Activated CD4-positive, alpha-beta T cell treated with anti-CD3 and anti-CD28 coated beads, Interleukin-2, amount 10 ng/mL, durations not matched to agents 24 days and 14 days (primary cell): ENCODE measurements around the gene TNKS2. TPM values are rescaled to one million over a fixed set of nuclear protein-coding genes. Genes with fewer than 3 reads are reported as not detected.
"Not testable (repeated sequence)": the region's sequence is repeated elsewhere in the genome, so short reads cannot be mapped to it uniquely, and the experiment has no call there.

Source experiments
- DNase-seq: peaks from one replicate; pipeline ENCODE4 v3.0.0; 2022
- H3K27ac Mint-ChIP-seq: one replicate; pipeline ENCODE4 v1.8.0; 2022; ENCODE audit warnings: mild to moderate bottlenecking, mixed read lengths
- H3K27me3 Mint-ChIP-seq: one replicate; pipeline ENCODE4 v1.8.0; 2022; ENCODE audit warnings: mixed read lengths
- H3K36me3 Mint-ChIP-seq: one replicate; pipeline ENCODE4 v1.8.0; 2022; ENCODE audit warnings: low read depth, mild to moderate bottlenecking, mixed read lengths
- H3K4me1 Mint-ChIP-seq: one replicate; pipeline ENCODE4 v1.8.0; 2021; ENCODE audit warnings: mixed read lengths
- H3K4me3 Mint-ChIP-seq: one replicate; pipeline ENCODE4 v1.8.0; 2022; ENCODE audit warnings: mild to moderate bottlenecking, moderate library complexity, mixed read lengths
- H3K9me3 Mint-ChIP-seq: one replicate; pipeline ENCODE4 v1.8.0; 2021; ENCODE audit warnings: mixed read lengths
- intact Hi-C: fragments of 100-400 bp; cut with micrococcal nuclease; formaldehyde crosslinking; loops from one replicate; pipeline ENCODE4 v1.15.1; 2023
- total RNA-seq: library from RNA; stranded (reverse); gene quantifications from 2 replicates; pipeline ENCODE4 v1.2.3, GENCODE V29; 2022

Gene TNKS2
- total RNA-seq, 1 donor from 2014 or later, result 27.5 TPM

- DNase-seq, result no peak
- peaks cover 17% of the 10 kb centered on the region for H3K27me3 Mint-ChIP-seq
- H3K4me1 Mint-ChIP-seq, result no peaks in the 10 kb centered on the region
- no peaks in the 10 kb centered on the region for H3K9me3 Mint-ChIP-seq
- no peak overlapping the region for H3K27ac Mint-ChIP-seq
- no peaks in the 10 kb centered on the region for H3K36me3 Mint-ChIP-seq
- no peak overlapping the region for H3K4me3 Mint-ChIP-seq
- intact Hi-C loops, result no loop called here
These were observed 94.8 kb downstream of the TNKS2 start for GRCh38 chr10:91893051-91893450.

DNA sequence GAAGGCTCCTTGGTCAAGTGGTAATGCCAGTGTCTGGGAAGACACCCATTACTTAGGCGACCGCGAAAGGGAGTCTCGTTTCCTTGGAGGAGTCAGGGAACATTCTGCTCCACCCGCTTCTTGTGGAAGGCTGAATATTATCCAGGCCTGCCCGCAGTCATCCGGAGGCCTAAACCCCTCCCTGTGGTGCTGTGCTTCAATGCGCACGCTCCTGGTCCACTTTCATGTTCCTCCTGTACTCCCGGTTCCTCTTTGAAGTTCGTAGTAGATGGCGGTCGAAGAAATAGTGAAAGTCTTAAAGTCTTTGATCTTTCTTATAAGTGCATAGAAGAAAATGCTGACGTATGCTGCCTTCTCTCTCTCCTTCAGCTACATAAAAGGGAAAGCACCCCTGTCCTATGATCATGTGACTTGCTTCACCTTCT is 96.0 kb downstream of the TNKS2 start:
- not testable (repeated sequence) for H3K36me3 Mint-ChIP-seq, H3K9me3 Mint-ChIP-seq, H3K4me3 Mint-ChIP-seq

DNA sequence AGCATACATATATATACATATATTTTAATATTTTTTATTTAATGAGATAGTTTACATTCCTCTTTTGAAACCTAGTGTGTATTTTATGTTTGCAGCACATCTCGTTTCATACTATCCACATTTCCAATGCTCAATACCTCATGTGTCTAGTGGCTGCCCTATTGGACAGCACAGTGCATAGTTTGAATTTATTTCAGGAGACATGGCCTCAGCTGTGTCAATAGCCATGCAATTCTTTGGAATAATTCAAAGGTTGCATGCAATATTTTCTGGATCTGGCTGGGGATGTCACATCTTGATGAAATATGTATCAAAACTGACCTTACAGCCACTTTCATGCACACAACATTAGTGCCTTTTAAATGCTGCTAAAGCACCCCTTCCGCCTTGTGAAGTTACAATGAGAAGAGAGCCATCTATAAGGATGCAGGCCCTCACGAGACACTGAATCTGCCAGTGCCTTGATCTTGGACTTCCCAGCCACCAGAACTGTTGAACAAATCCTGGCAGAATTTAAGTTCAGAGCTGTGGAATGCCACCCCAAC is 98.1 kb downstream of the TNKS2 start:
- Mint-ChIP-seq H3K27me3 (peaks cover 8% of the 10 kb centered on the region), H3K4me1 (peaks cover 3% of the 10 kb centered on the region), H3K4me3 (no peak overlapping the region), H3K36me3 (no peaks in the 10 kb centered on the region), H3K27ac (no peak overlapping the region), H3K9me3 (peaks cover 13% of the 10 kb centered on the region)
- DNase-seq, result no peak
- intact Hi-C loops, result no loop called here

More for the DNA sequence above, 96.0 kb downstream of the TNKS2 start:
- intact Hi-C loops, H3K4me1 Mint-ChIP-seq, H3K27ac Mint-ChIP-seq: not testable (repeated sequence)
- peak; percentile 52 for DNase-seq
- H3K27me3 Mint-ChIP-seq, result peaks cover 17% of the 10 kb centered on the region

GRCh38 chr10:91897421-91897820 is 99.2 kb downstream of the TNKS2 start:
- Mint-ChIP-seq H3K27ac (no peak overlapping the region), H3K9me3 (peaks cover 14% of the 10 kb centered on the region), H3K4me3 (no peak overlapping the region), H3K36me3 (no peaks in the 10 kb centered on the region), H3K27me3 (peaks cover 8% of the 10 kb centered on the region), H3K4me1 (peaks cover 13% of the 10 kb centered on the region)
- intact Hi-C loops, result no loop called here
- DNase-seq, result no peak

DNA sequence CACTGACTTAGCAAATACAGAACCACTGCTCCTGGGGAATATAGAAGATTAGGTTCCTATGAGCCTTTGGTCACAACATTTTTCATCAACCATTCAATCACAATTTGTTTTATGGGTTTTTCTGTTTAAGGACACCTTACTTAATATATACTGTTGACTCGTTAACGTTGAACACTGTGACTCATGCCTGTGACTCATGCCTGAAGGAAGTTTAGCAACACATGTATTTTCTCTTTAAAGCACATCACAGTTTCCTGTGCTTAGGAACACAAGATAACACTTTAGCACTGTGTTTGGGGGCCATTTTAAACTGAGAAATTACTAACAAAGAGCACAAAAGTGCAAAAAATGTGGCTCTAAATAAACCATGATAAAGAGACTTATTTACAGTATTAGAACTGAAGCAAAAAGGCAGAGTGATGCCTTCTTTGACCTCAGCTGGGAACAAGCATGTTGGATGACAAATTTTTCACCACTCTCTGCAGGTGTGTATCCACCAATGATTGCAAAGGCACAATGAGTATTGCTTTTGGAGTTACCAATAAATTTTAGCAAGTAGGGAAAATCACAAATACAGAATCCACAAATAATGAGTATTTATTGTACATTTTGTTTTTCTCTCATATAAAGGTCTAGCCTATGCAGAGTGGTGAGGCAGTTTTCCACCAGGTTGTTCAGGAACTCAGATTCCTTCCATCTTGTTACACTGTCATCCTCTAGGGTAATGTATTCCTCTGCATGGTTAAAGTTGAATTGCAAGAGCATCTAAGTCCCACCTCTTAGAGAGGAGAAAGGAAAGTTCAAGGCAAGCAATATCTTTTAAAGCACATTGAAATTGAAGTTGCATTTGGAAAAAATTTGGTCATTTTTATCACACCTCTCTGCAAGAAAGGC is 103.8 kb downstream of the TNKS2 start:
- H3K4me1 Mint-ChIP-seq, result peaks cover 16% of the 10 kb centered on the region
- intact Hi-C loops, result no loop called here
- H3K9me3 Mint-ChIP-seq, result peaks cover 14% of the 10 kb centered on the region
- peak overlapping the region; percentile 26 for H3K4me3 Mint-ChIP-seq
- DNase-seq, result peak; percentile 79
- H3K27me3 Mint-ChIP-seq, result peaks cover 7% of the 10 kb centered on the region
- peak overlapping the region; percentile 92 for H3K27ac Mint-ChIP-seq
- H3K36me3 Mint-ChIP-seq, result peaks cover 13% of the 10 kb centered on the region

DNA sequence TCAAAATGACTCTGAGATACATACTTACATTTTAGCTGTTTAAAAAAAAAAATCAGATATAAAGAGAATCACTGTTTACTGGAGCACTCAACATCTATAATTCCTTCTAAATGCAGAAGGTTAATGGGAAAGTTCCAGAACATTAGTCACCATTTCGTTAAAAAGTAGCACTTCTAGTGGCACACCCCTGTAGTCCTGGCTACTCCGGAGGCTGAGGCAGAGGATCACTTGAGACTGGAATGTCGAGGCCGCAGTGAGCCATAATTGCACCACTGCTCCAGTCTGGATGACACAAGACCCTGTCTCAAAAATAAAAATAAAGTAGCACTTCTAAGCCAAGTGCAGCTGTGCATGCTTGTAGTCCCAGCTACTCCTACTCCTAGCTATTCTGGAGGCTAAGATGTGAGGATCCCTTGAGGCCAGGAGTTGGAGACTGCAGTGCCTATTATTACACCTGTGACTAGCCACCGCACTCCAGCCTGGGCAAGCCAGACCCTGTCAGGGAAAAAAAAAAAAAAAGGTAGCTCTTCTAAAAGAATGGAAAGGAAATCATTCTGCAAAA is 108.9 kb downstream of the TNKS2 start:
- Mint-ChIP-seq H3K27me3 (peaks cover 2% of the 10 kb centered on the region), H3K4me3 (peak overlapping the region; percentile 95), H3K36me3 (peaks cover 19% of the 10 kb centered on the region), H3K4me1 (peaks cover 21% of the 10 kb centered on the region), H3K27ac (no peak overlapping the region), H3K9me3 (no peaks in the 10 kb centered on the region)
- peak; percentile 50 for DNase-seq
- intact Hi-C loops, result no loop called here

- peaks cover 19% of the 10 kb centered on the region for H3K36me3 Mint-ChIP-seq
- no peak for DNase-seq
These were observed 109.7 kb downstream of the TNKS2 start for GRCh38 chr10:91907914-91908336.

GRCh38 chr10:91908337-91909116 is 110.3 kb downstream of the TNKS2 start:
- peaks cover 11% of the 10 kb centered on the region for H3K27me3 Mint-ChIP-seq
- peak; percentile 92 for DNase-seq
- H3K4me3 Mint-ChIP-seq, result peak overlapping the region; percentile 95
- no peaks in the 10 kb centered on the region for H3K9me3 Mint-ChIP-seq
- intact Hi-C loops, result loop anchor here (1.0 to 2.0 kb wide), 2 partner anchors 15 to 112 kb away; partner anchors contain the start of gene BTAF1
- peaks cover 19% of the 10 kb centered on the region for H3K36me3 Mint-ChIP-seq
- peaks cover 15% of the 10 kb centered on the region for H3K4me1 Mint-ChIP-seq
- H3K27ac Mint-ChIP-seq, result peak overlapping the region; percentile 88

More at GRCh38 chr10:91907914-91908336, 109.7 kb downstream of the TNKS2 start:
- H3K27ac Mint-ChIP-seq, result peak overlapping the region; percentile 88
- intact Hi-C loops, result loop anchor here (1.0 to 2.0 kb wide), 2 partner anchors 15 to 111 kb away; partner anchors contain the start of gene BTAF1
- peaks cover 15% of the 10 kb centered on the region for H3K4me1 Mint-ChIP-seq
- peaks cover 5% of the 10 kb centered on the region for H3K27me3 Mint-ChIP-seq
- H3K9me3 Mint-ChIP-seq, result no peaks in the 10 kb centered on the region
- peak overlapping the region; percentile 95 for H3K4me3 Mint-ChIP-seq

DNA sequence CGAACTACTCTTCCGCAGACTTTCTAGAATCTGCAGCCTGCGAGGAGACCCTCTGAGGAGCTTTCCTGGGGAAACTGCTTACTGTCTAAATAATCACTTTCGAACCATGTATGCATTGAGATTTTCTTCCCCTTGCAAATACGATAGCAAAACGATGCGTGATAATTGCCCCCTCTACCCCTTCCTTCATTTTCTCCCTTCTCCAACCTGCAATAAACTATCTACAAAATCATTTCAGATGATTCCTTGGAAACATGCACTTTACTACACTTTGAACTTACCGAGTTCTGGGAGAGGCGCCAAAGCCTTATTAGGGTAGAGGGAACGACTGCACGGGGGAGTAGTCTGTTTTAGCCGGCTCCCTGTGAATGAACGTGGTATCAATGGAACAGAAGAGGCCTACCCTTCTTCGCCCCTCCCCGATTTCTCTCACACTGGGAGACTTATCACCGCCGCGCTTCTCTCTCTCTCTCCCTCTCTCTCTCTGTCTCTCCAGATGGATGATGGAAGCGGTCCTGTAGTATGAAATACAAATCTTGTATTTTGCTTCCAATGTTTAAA is 111.0 kb downstream of the TNKS2 start, which contains the start of gene FGFBP3:
Gene FGFBP3, minus strand, starts transcription at position 370 of the 561 bp plus-strand sequence. CDS start 517 bp downstream, outside the sequence.
- H3K36me3 Mint-ChIP-seq, result peaks cover 19% of the 10 kb centered on the region
- H3K27ac Mint-ChIP-seq, result peak within 1 kb of the TSS; percentile 84
- H3K4me3 Mint-ChIP-seq, result peak within 1 kb of the TSS; percentile 95
- H3K27me3 Mint-ChIP-seq, result peaks cover 17% of the 10 kb centered on the region
- peak; percentile 76 for DNase-seq
- peaks cover 15% of the 10 kb centered on the region for H3K4me1 Mint-ChIP-seq
- H3K9me3 Mint-ChIP-seq, result no peaks in the 10 kb centered on the region
- intact Hi-C loops, result loop anchor here (2.0 kb wide), 1 partner anchor 112 kb away; no protein-coding TSS in a partner anchor

DNA sequence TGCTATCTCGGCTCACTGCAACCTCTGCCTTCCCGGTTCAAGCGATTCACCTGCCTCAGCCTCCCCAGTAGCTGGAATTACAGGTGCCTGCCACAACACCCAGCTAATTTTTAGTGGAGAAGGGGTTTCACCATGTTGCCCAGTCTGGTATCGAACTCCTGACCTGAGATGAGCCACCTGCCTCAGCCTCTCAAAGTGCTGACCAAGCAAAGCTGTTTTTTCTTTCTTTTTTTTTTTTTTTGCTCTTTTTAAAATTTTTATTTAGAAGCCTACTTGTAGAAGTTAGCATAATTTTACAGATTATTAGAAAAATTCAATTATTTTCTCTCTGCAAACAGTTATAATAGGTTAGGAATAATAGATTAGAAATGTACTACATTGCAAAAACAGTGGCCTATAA is 112.2 kb downstream of the TNKS2 start:
- no peak for DNase-seq
- Mint-ChIP-seq H3K4me1 (peaks cover 15% of the 10 kb centered on the region), H3K27ac (no peak overlapping the region), H3K36me3 (peaks cover 15% of the 10 kb centered on the region), H3K27me3 (peaks cover 27% of the 10 kb centered on the region), H3K4me3 (no peak overlapping the region), H3K9me3 (no peaks in the 10 kb centered on the region)
- intact Hi-C loops, result no loop called here
